ENCODE measurements around the gene PDK1. TPM values are rescaled to one million over a fixed set of nuclear protein-coding genes. Genes with fewer than 3 reads are reported as not detected.

Gene PDK1
- total RNA-seq, 1 donor from 2014 or later = 33.3 TPM

DNA sequence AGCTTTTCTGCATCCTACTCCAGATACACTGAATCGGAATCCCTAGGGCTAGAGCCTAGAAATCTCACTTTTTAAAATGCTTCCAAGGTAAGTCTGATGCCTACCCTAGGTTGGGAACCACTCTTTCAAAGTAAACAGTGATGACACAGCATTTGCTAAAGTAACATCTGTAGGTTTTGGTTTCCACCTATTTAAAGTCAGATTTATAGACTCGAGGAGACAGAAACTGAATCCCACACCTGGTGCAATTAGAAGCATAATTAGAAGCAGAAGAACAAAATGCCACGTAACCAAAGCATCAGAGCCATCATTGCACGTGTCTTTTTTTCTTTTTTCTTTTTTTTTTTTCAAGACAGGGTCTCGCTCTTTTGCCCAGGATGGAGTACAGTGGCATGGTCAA lies 40.9 kb downstream of the PDK1 start:
- no peak overlapping the region for H3K4me3 ChIP-seq (ENCODE audit: low read depth, low read length)
- TF ChIP-seq, protein P1, sequence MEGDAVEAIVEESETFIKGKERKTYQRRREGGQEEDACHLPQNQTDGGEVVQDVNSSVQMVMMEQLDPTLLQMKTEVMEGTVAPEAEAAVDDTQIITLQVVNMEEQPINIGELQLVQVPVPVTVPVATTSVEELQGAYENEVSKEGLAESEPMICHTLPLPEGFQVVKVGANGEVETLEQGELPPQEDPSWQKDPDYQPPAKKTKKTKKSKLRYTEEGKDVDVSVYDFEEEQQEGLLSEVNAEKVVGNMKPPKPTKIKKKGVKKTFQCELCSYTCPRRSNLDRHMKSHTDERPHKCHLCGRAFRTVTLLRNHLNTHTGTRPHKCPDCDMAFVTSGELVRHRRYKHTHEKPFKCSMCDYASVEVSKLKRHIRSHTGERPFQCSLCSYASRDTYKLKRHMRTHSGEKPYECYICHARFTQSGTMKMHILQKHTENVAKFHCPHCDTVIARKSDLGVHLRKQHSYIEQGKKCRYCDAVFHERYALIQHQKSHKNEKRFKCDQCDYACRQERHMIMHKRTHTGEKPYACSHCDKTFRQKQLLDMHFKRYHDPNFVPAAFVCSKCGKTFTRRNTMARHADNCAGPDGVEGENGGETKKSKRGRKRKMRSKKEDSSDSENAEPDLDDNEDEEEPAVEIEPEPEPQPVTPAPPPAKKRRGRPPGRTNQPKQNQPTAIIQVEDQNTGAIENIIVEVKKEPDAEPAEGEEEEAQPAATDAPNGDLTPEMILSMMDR (conservative IDR thresholded peaks at IDR 0.05; ENCODE audit: low read depth, low read length) = no peak
- DNase-seq (ENCODE audit: low read depth) = no peak

DNA sequence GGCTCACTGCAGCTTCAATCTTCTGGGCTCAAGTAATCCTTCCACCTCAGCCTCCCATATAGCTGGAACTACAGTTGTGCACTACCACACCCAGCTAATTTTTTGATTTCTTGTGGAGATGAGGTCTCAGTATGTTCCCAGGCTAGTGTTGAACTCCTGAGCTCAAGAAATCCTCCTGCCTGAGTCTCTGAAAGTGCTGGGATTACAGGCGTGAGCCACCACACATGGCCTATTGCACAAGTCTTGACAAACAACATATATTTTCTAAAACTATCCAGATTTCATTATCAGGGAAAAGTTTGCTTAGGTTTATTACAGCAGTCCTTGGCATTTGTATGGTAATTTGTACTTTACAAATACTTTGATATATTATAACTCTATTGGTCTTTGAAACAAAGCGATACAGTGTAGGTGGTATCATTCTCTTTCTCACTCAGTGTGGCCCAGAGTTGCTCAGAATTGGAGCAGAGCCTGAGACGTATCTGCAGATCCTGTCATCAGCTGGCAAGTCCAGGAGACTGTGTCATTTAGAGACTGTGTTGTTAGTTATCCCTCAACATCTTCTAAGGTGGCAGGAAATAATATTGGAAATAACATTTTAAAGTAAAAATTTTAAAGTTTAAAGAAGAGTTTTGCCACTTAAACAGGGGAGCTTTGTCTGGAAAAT lies 41.4 kb downstream of the PDK1 start:
- no peak for DNase-seq (ENCODE audit: low read depth)
- TF ChIP-seq, protein P1 (conservative IDR thresholded peaks at IDR 0.05; ENCODE audit: low read depth, low read length) = no peak
- H3K4me3 ChIP-seq (ENCODE audit: low read depth, low read length) = no peak overlapping the region

DNA sequence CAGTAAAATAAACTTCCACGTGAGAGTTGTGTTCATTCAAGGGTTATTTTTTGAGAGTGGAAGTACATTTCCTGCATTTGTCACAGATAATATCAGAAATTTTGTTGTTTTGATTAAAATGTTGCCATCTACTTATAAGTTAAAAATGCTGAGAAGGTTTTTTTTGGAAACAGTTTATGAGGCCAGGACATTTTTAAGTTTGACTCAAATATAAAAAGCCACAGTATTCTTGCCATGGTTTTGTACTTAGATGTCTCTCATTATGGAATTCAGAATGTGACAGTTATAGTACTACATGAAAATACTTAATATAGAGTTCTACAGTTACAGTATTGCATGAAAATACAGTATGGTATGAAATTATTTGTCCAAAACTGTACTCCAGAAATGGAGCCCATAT lies 44.1 kb downstream of the PDK1 start:
- TF ChIP-seq, protein P1 (conservative IDR thresholded peaks at IDR 0.05; ENCODE audit: low read depth, low read length) = no peak
- DNase-seq (ENCODE audit: low read depth) = no peak
- no peak overlapping the region for H3K4me3 ChIP-seq (ENCODE audit: low read depth, low read length)

DNA sequence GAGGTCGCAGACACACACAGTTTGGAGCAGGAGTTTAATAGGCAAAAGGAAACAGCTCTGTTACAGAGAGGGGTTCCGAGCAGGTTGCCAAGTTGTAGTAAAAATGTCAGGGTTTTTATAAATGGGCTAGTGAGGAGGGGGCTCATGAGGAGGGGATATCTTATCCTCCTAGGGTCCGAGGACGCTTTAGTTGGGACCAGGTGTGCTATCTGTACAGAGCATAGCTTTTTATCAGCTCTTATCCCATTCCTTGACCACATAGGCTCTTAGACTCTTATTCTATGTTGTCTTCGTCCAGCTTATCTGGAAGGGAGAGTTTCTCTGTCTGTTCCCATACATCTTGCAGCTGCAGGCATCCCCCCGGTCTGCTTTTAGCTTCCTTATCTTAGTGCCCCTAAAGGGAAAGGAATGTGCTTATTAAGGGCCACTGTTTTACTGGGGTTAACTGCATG lies 44.7 kb downstream of the PDK1 start:
- TF ChIP-seq, protein P1 (conservative IDR thresholded peaks at IDR 0.05; ENCODE audit: low read depth, low read length) = no peak
- no peak overlapping the region for H3K4me3 ChIP-seq (ENCODE audit: low read depth, low read length)
- DNase-seq (ENCODE audit: low read depth) = no peak

DNA sequence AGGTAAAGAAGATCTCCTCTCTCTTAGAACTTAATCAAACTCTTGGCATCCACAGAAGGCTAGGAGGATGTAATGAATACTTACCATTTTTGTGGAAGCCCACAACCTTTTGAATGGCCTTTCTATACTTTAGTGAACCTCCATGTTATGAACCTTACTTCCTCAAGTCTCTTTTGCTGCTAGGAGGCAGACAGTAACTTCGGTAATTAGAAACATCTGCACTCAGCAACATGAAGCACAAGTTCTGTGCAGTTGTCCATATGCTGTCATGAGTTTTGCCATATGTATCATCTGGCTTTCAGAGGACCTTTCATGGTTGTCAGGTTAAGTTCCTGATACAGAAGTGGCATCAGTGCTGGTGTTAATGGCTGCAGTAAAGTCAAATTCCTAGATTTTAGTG lies 50.4 kb downstream of the PDK1 start:
- DNase-seq (ENCODE audit: low read depth) = no peak

DNA sequence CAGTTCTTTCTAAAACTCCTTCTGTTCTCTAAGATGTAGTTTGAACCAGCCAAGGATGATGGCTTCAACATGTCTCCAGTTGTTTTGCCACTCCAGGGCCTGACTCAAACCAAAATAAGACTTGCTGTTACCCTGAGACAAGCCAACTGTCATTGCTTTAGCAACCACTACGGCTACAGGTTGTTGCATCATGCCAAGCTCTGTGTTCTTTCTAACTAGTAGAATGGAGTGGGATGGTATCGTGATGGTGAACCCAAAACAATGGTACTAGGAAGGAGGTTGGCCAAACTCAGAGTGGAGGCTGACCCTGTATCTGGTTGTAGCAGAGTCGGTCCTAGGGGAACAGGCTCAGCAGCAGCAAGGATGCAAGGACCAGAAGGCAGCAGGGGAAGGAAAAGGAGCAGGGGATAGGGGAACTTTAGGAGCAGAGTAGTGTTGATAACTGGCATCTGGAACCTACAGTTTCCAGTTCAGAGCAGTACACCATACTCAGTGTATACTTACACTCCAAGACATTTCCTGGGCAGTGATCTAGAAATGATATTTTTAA lies 51.6 kb downstream of the PDK1 start:
- H3K4me3 ChIP-seq (ENCODE audit: low read depth, low read length) = no peak overlapping the region
- TF ChIP-seq, protein P1 (conservative IDR thresholded peaks at IDR 0.05; ENCODE audit: low read depth, low read length) = no peak
- no peak for DNase-seq (ENCODE audit: low read depth)

More for the DNA sequence above, 50.4 kb downstream of the PDK1 start:
- no peak overlapping the region for H3K4me3 ChIP-seq (ENCODE audit: low read depth, low read length)
- TF ChIP-seq, protein P1 (conservative IDR thresholded peaks at IDR 0.05; ENCODE audit: low read depth, low read length) = no peak

DNA sequence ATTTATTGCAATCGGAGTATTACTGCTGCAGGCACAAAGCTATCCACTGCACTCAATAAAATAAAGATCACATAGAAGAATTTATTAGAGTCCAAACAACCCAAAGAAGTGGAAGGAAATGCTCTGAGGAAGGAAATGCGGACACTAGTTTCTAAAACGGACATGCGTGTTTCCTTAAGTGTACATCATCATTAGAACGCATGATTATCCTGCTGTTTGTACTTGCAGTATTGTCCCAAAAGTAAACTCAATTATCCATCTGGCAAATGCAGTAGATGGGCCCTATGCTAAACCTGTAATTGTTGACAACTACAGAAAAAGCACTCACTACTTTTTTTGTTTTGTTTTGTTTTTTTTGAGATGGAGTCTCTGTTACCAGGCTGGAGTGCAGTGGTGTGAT lies 53.6 kb downstream of the PDK1 start:
- DNase-seq (ENCODE audit: low read depth) = no peak
- TF ChIP-seq, protein P1 (conservative IDR thresholded peaks at IDR 0.05; ENCODE audit: low read depth, low read length) = no peak
- no peak overlapping the region for H3K4me3 ChIP-seq (ENCODE audit: low read depth, low read length)

Data from epithelial cell of proximal tubule (primary cell).